BE2C (cell line): ENCODE results near the gene VWA3B.

Experiments
- DNase-seq: peaks from one replicate; pipeline ENCODE4 v3.0.0-alpha.2; 2020
- H3K27me3 ChIP-seq: fragments of 250-450 bp; sonication (Bioruptor Pico); 2 replicates; pipeline ENCODE4 v1.5.1; 2020; ENCODE audit warnings: mild to moderate bottlenecking
- H3K36me3 ChIP-seq: fragments of 250-450 bp; sonication (Bioruptor Pico); 2 replicates; pipeline ENCODE4 v1.5.1; 2020; ENCODE audit warnings: mild to moderate bottlenecking
- H3K4me1 ChIP-seq: fragments of 250-450 bp; sonication (Bioruptor Pico); 2 replicates; pipeline ENCODE4 v1.5.1; 2020
- H3K4me3 ChIP-seq: 2 replicates; pipeline ENCODE4 v1.5.1; 2011; ENCODE audit warnings: low read depth, low read length
- H3K9me3 ChIP-seq: fragments of 250-450 bp; sonication (Bioruptor Pico); 2 replicates; pipeline ENCODE4 v1.5.1; 2020
- TF ChIP-seq, protein P1 (sequence below): IDR thresholded peaks from 2 replicates; pipeline ENCODE4 v1.5.1; 2012; ENCODE audit warnings: mild to moderate bottlenecking, low read depth, low read length

Gene VWA3B

GRCh38 chr2:98084869-98085238, 2.1 kb upstream of the VWA3B start:
- H3K4me1 ChIP-seq = no peaks in the 10 kb centered on the region
- peaks cover 14% of the 10 kb centered on the region for H3K27me3 ChIP-seq
- TF ChIP-seq, protein P1, sequence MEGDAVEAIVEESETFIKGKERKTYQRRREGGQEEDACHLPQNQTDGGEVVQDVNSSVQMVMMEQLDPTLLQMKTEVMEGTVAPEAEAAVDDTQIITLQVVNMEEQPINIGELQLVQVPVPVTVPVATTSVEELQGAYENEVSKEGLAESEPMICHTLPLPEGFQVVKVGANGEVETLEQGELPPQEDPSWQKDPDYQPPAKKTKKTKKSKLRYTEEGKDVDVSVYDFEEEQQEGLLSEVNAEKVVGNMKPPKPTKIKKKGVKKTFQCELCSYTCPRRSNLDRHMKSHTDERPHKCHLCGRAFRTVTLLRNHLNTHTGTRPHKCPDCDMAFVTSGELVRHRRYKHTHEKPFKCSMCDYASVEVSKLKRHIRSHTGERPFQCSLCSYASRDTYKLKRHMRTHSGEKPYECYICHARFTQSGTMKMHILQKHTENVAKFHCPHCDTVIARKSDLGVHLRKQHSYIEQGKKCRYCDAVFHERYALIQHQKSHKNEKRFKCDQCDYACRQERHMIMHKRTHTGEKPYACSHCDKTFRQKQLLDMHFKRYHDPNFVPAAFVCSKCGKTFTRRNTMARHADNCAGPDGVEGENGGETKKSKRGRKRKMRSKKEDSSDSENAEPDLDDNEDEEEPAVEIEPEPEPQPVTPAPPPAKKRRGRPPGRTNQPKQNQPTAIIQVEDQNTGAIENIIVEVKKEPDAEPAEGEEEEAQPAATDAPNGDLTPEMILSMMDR = no peak
- DNase-seq = no peak
- no peaks in the 10 kb centered on the region for H3K36me3 ChIP-seq
- H3K4me3 ChIP-seq = no peak overlapping the region
- H3K9me3 ChIP-seq = no peaks in the 10 kb centered on the region

GRCh38 chr2:98085649-98086048, 1.3 kb upstream of the VWA3B start:
- TF ChIP-seq, protein P1 = no peak
- no peak overlapping the region for H3K4me3 ChIP-seq
- H3K4me1 ChIP-seq = no peaks in the 10 kb centered on the region
- no peaks in the 10 kb centered on the region for H3K9me3 ChIP-seq
- no peak for DNase-seq
- H3K36me3 ChIP-seq = no peaks in the 10 kb centered on the region
- H3K27me3 ChIP-seq = peaks cover 14% of the 10 kb centered on the region

- TF ChIP-seq, protein P1 = no peak
- Histone ChIP-seq H3K36me3 (no peaks in the 10 kb centered on the region), H3K27me3 (peaks cover 14% of the 10 kb centered on the region), H3K9me3 (no peaks in the 10 kb centered on the region), H3K4me3 (peak overlapping the region; percentile 42), H3K4me1 (no peaks in the 10 kb centered on the region)
- no peak for DNase-seq
These were observed 567 bp downstream of the VWA3B start for GRCh38 chr2:98087447-98088020.

- TF ChIP-seq, protein P1 = no peak
- DNase-seq = no peak
- Histone ChIP-seq H3K4me3 (no peak overlapping the region), H3K4me1 (no peaks in the 10 kb centered on the region), H3K9me3 (no peaks in the 10 kb centered on the region), H3K36me3 (no peaks in the 10 kb centered on the region), H3K27me3 (peaks cover 14% of the 10 kb centered on the region)
These were observed 1.3 kb downstream of the VWA3B start for GRCh38 chr2:98088261-98088660.

DNA sequence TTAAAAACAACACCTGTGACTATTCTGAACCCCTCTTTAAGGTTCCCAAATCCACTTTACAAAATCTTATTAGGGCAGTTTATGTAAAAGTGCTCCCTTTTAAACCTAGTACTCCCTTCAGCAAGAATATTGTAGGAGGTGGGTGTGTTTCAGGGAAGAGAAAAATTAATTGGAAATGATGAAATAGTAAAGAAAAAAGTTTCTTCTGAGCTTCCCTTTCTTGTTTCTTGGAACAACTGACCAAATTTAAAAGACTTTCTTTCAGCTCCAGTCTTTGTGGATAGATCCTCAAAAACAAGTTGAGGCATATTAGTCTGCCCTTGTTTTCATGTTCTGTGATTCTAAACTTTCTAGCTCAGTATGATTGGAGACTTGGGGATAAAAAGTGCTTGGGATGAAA, 3.0 kb downstream of the VWA3B start:
- no peak for DNase-seq
- H3K9me3 ChIP-seq = no peaks in the 10 kb centered on the region

GRCh38 chr2:98090951-98091350, 4.0 kb downstream of the VWA3B start:
- Histone ChIP-seq H3K9me3 (no peaks in the 10 kb centered on the region), H3K4me1 (no peaks in the 10 kb centered on the region), H3K36me3 (no peaks in the 10 kb centered on the region), H3K4me3 (no peak overlapping the region), H3K27me3 (peaks cover 14% of the 10 kb centered on the region)
- TF ChIP-seq, protein P1 = no peak
- DNase-seq = no peak

More for the DNA sequence above, 3.0 kb downstream of the VWA3B start:
- H3K36me3 ChIP-seq = no peaks in the 10 kb centered on the region
- H3K4me3 ChIP-seq = no peak overlapping the region
- TF ChIP-seq, protein P1 = no peak
- H3K27me3 ChIP-seq = peaks cover 14% of the 10 kb centered on the region
- H3K4me1 ChIP-seq = no peaks in the 10 kb centered on the region
